Spleen (tissue), 11 donors: ENCODE data around the gene STAC2. TPM values are rescaled to one million over a fixed set of nuclear protein-coding genes. Genes with fewer than 3 reads are reported as not detected.

Experiments
- DNase-seq: peaks from one replicate; pipeline ENCODE4 v3.0.0-alpha.2; 2020
- H3K27ac ChIP-seq, 8 donors: fragments of 200-600 bp; sonication (generic) in 7 of 8; 1 replicate in 4 of 8; 2 replicates in 4 of 8; pipeline versions ENCODE4 v1.5.0 to v1.8.0; 2016 to 2021; ENCODE audit warnings: inconsistent platforms in 4 of 8, mild to moderate bottlenecking in 4 of 8, moderate library complexity in 1 of 8
- H3K27me3 ChIP-seq, 7 donors: fragments of 200-600 bp; sonication (generic) in 6 of 7; replicated peaks in 1 of 7; 1 replicate in 4 of 7; 2 replicates in 3 of 7; pipeline versions ENCODE4 v1.5.0 to v1.8.0; 2016 to 2021; ENCODE audit warnings: inconsistent platforms in 3 of 7, mild to moderate bottlenecking in 1 of 7
- H3K36me3 ChIP-seq, 6 donors: fragments of 200-600 bp; sonication (generic) in 5 of 6; 1 replicate in 4 of 6; 2 replicates in 2 of 6; pipeline versions ENCODE4 v1.5.0 to v1.8.0; 2016 to 2021; ENCODE audit warnings: inconsistent platforms in 2 of 6
- H3K4me1 ChIP-seq, 6 donors: fragments of 200-600 bp; sonication (generic) in 5 of 6; 1 replicate in 3 of 6; 2 replicates in 3 of 6; pipeline versions ENCODE4 v1.5.0 to v1.8.0; 2016 to 2021; ENCODE audit warnings: inconsistent platforms in 3 of 6
- H3K4me3 ChIP-seq, 8 donors: fragments of 200-600 bp; sonication (generic) in 7 of 8; 1 replicate in 4 of 8; 2 replicates in 4 of 8; pipeline versions ENCODE4 v1.5.0 to v1.8.0; 2016 to 2021; ENCODE audit warnings: inconsistent platforms in 4 of 8, mild to moderate bottlenecking in 4 of 8, moderate library complexity in 2 of 8
- H3K9me3 ChIP-seq, 8 donors: fragments of 200-600 bp; sonication (generic) in 7 of 8; 1 replicate in 4 of 8; 2 replicates in 4 of 8; pipeline versions ENCODE4 v1.5.0 to v1.8.0; 2016 to 2021; ENCODE audit warnings: inconsistent platforms in 4 of 8
- CTCF ChIP-seq, 11 experiments: fragments of 200-600 bp in 7 of 11; fragments of 450-650 bp in 4 of 11; sonication (generic) in 4 of 11; IDR thresholded peaks in 8 of 11; conservative IDR thresholded peaks in 3 of 11; 1 replicate in 7 of 11; 2 replicates in 4 of 11; pipeline versions ENCODE4 v1.4.0 to v1.8.0; 2016 to 2021; ENCODE audit warnings: antibody characterized with exemption in 11 of 11, inconsistent platforms in 4 of 11, mild to moderate bottlenecking in 1 of 11
- POLR2A ChIP-seq, 3 donors: fragments of 450-650 bp; IDR thresholded peaks; one replicate each; pipeline ENCODE4 v1.5.1; 2017; ENCODE audit warnings: antibody characterized with exemption in 3 of 3, mild to moderate bottlenecking in 1 of 3
- POLR2AphosphoS5 ChIP-seq, 3 donors: sonication (generic); formaldehyde crosslinking; IDR thresholded peaks; one replicate each; pipeline ENCODE4 v1.5.1; 2017; ENCODE audit warnings: antibody characterized with exemption in 3 of 3
- WGBS, 5 donors: extraction: QIAGEN DNeasy Blood & Tissue Kit in 3 of 5; methylation state at CpG; one replicate each; pipeline versions ENCODE4 v1.1.5 to v1.1.7; 2013 to 2018; 5-methylcytosine and 5-hydroxymethylcytosine counted together
- intact Hi-C: fragments of 100-400 bp; cut with DNase I; formaldehyde crosslinking; loops from one replicate; pipeline ENCODE4 v1.15.0; 2023; ENCODE audit warnings: low total_unique reads
- polyA plus RNA-seq, 3 donors: library from polyadenylated mRNA; stranded (reverse); fragments of 200-250 nt; gene quantifications; one replicate each; pipeline ENCODE4 v1.2.1, GENCODE V29; 2013
- total RNA-seq, 7 donors: library from RNA; depleted of rRNA in 3 of 7; stranded (reverse); fragments of >200 nt in 3 of 7; fragmentation: NEBNext Ultra II Directional in 4 of 7; extraction: Animal tissue kit (Norgen Biotek cat#: 25700) in 4 of 7; gene quantifications; one replicate each; pipeline versions ENCODE4 v1.1.0 to v1.2.1, GENCODE V29; 2016 to 2021
- donor health status: healthy with polysubstance abuse.
- donor health status: DM: no; HTN: no; CAD: no; lungs with moderate emphysema.
- donor health status: DM: no; HTN: no; CAD: no.
- donor health status: Bipolar disorder and iron deficiency.
- donor health status: healthy.
- donor health status: DM: no; HTN: no; CAD: no.
- donor health status: DM: yes; HTN: yes; CAD: no.

Gene STAC2
- total and polyA plus RNA-seq, 10 donors: 0.06 to 0.56 (median 0.27) TPM; not detected in 7

- Histone ChIP-seq H3K27me3 (peaks cover 0 to 5% (median 0%) of the 10 kb centered on the region in 7 donors), H3K9me3 (no peaks in the 10 kb centered on the region), H3K27ac (no peak overlapping the region), H3K4me1 (peaks cover 21 to 73% (median 58%) of the 10 kb centered on the region in 6 donors), H3K36me3 (peaks cover 3 to 45% (median 43%) of the 10 kb centered on the region in 6 donors), H3K4me3 (no peak overlapping the region)
- WGBS, 5 donors: 77 to 88% (median 86%) methylated on average over 8 of the region's 8 CpGs
- TF ChIP-seq POLR2AphosphoS5 (IDR thresholded peaks at IDR 0.05): peak in 1 of 3 donors; percentile 9
- TF ChIP-seq POLR2A (IDR thresholded peaks at IDR 0.05): no peak
- TF ChIP-seq CTCF (IDR thresholded peaks at IDR 0.05 in 8 of 11, conservative IDR thresholded peaks at IDR 0.05 in 3 of 11): no peak
- DNase-seq: no peak
- intact Hi-C loops: no loop called here
Measured at GRCh38 chr17:39204245-39204644, 21.5 kb downstream of the STAC2 start.

- Histone ChIP-seq H3K36me3 (peaks cover 3 to 45% (median 43%) of the 10 kb centered on the region in 6 donors), H3K9me3 (no peaks in the 10 kb centered on the region), H3K4me1 (peaks cover 21 to 77% (median 63%) of the 10 kb centered on the region in 6 donors), H3K27me3 (peaks cover 0 to 12% (median 0%) of the 10 kb centered on the region in 7 donors), H3K27ac (peak overlapping the region; percentile 95 to 99 (median 97)), H3K4me3 (peak overlapping the region; percentile 86 to 98 (median 94))
- TF ChIP-seq POLR2AphosphoS5 (IDR thresholded peaks at IDR 0.05) (no peak), POLR2A (IDR thresholded peaks at IDR 0.05) (no peak), CTCF (IDR thresholded peaks at IDR 0.05 in 8 of 11, conservative IDR thresholded peaks at IDR 0.05 in 3 of 11) (no peak)
- intact Hi-C loops: no loop called here
- no peak for DNase-seq
- WGBS, 5 donors: 23 to 37% (median 27%) methylated on average over 11 of the region's 11 CpGs
Measured at GRCh38 chr17:39200957-39201510, 24.7 kb downstream of the STAC2 start.

GRCh38 chr17:39200070-39200879 is 25.5 kb downstream of the STAC2 start, which contains the start of gene RPL19:
Gene RPL19 (plus strand): TSS chr17:39200283. CDS start chr17:39200345, 62 bp downstream.
- Histone ChIP-seq H3K27ac (peak within 1 kb of the TSS; percentile 95 to 99 (median 97)), H3K27me3 (peaks cover 0 to 12% (median 0%) of the 10 kb centered on the region in 7 donors), H3K36me3 (peaks cover 3 to 45% (median 42%) of the 10 kb centered on the region in 6 donors), H3K4me3 (peak within 1 kb of the TSS; percentile 86 to 98 (median 94)), H3K4me1 (peaks cover 21 to 85% (median 71%) of the 10 kb centered on the region in 6 donors), H3K9me3 (no peaks in the 10 kb centered on the region)
- DNase-seq: peak; percentile 95
- intact Hi-C loops: no loop called here
- 0 to 1% (median 0%) methylated on average over 24 to 52 of the region's 52 CpGs for WGBS, 5 donors
- peak in 2 of 11 experiments; percentile 16 to 22 for TF ChIP-seq CTCF (IDR thresholded peaks at IDR 0.05 in 8 of 11, conservative IDR thresholded peaks at IDR 0.05 in 3 of 11)
- TF ChIP-seq POLR2A (IDR thresholded peaks at IDR 0.05): peak in 2 of 3 donors; percentile 20 to 21
- peak; percentile 91 to 94 (median 92) for TF ChIP-seq POLR2AphosphoS5 (IDR thresholded peaks at IDR 0.05)

GRCh38 chr17:39199820-39200069 is 26.0 kb downstream of the STAC2 start:
- intact Hi-C loops: no loop called here
- Histone ChIP-seq H3K9me3 (no peaks in the 10 kb centered on the region), H3K4me1 (peaks cover 21 to 90% (median 74%) of the 10 kb centered on the region in 6 donors), H3K27ac (peak overlapping the region; percentile 95 to 99 (median 97)), H3K27me3 (peaks cover 0 to 12% (median 0%) of the 10 kb centered on the region in 7 donors), H3K36me3 (peaks cover 3 to 39% (median 37%) of the 10 kb centered on the region in 6 donors), H3K4me3 (peak overlapping the region; percentile 24 to 98 (median 94))
- 0 to 2% (median 1%) methylated on average over 10 of the region's 10 CpGs for WGBS, 5 donors
- peak in 1 of 3 donors; percentile 81 for TF ChIP-seq POLR2AphosphoS5 (IDR thresholded peaks at IDR 0.05)
- TF ChIP-seq POLR2A (IDR thresholded peaks at IDR 0.05): no peak
- DNase-seq: peak; percentile 94
